Cardiac muscle cell (in vitro differentiated cells and primary cell): ENCODE results near the gene EHMT1. TPM values are rescaled to one million over a fixed set of nuclear protein-coding genes. Genes with fewer than 3 reads are reported as not detected.
"Not testable (repeated sequence)": the region's sequence is repeated elsewhere in the genome, so short reads cannot be mapped to it uniquely, and the experiment has no call there.

Experiments
- DNase-seq, 2 donors: peaks; one replicate each; pipeline versions ENCODE4 v3.0.0 to v3.0.0-alpha.2; 2010 to 2017; ENCODE audit warnings: low read depth in 1 of 2, low spot score in 1 of 2
- H3K27ac ChIP-seq: fragments of 200-600 bp; sonication (generic); 2 replicates; pipeline ENCODE4 v1.5.1; 2016
- H3K27me3 ChIP-seq: fragments of 200-600 bp; sonication (generic); 2 replicates; pipeline ENCODE4 v1.6.0; 2016; ENCODE audit warnings: control low read depth
- H3K36me3 ChIP-seq: fragments of 200-600 bp; sonication (generic); 2 replicates; pipeline ENCODE4 v1.5.1; 2016; ENCODE audit warnings: control low read depth
- H3K4me1 ChIP-seq: fragments of 200-600 bp; sonication (generic); 2 replicates; pipeline ENCODE4 v1.8.1; 2017; ENCODE audit warnings: low read depth, mild to moderate bottlenecking, mixed run types
- H3K4me3 ChIP-seq: fragments of 200-600 bp; sonication (generic); 2 replicates; pipeline ENCODE4 v1.5.1; 2016; ENCODE audit warnings: mild to moderate bottlenecking
- H3K9me3 ChIP-seq: fragments of 200-600 bp; sonication (generic); 2 replicates; pipeline ENCODE4 v1.5.1; 2017; ENCODE audit warnings: low read depth, mild to moderate bottlenecking, control low read depth
- CTCF ChIP-seq: IDR thresholded peaks from 2 replicates; pipeline ENCODE4 v1.5.1; 2012; ENCODE audit warnings: low read depth, mild to moderate bottlenecking, low read length
- polyA plus RNA-seq: library from polyadenylated mRNA; unstranded; fragments of >200 nt; fragmentation: Nextera tagmentation; extraction: Ambion mirVana; gene quantifications from 2 replicates; pipeline ENCODE4 v1.2.1, GENCODE V29; 2016
- total RNA-seq: library from RNA; depleted of rRNA; stranded (reverse); fragments of >200 nt; gene quantifications from 2 replicates; pipeline ENCODE4 v1.2.3, GENCODE V29; 2016

EHMT1 gene
- total and polyA plus RNA-seq, 2 experiments from 2014 or later = 55.5 to 93.8 TPM

GRCh38 chr9:137778914-137779313 is 160.1 kb downstream of the EHMT1 start:
- H3K9me3 ChIP-seq = no peaks in the 10 kb centered on the region
- no peaks in the 10 kb centered on the region for H3K4me1 ChIP-seq
- no peak for TF ChIP-seq CTCF
- no peak overlapping the region for H3K27ac ChIP-seq
- no peak for DNase-seq
- H3K27me3 ChIP-seq = no peaks in the 10 kb centered on the region
- H3K4me3 ChIP-seq = no peak overlapping the region
- H3K36me3 ChIP-seq = peaks cover 44% of the 10 kb centered on the region

- peaks cover 51% of the 10 kb centered on the region for H3K36me3 ChIP-seq
Measured at GRCh38 chr9:137780031-137780430, 161.2 kb downstream of the EHMT1 start.

GRCh38 chr9:137781906-137782585 is 163.2 kb downstream of the EHMT1 start:
- H3K9me3 ChIP-seq = no peaks in the 10 kb centered on the region
- H3K4me3 ChIP-seq = no peak overlapping the region
- H3K27me3 ChIP-seq = no peaks in the 10 kb centered on the region
- no peak for DNase-seq
- H3K27ac ChIP-seq = no peak overlapping the region
- H3K4me1 ChIP-seq = no peaks in the 10 kb centered on the region
- TF ChIP-seq CTCF = no peak
- H3K36me3 ChIP-seq = peaks cover 52% of the 10 kb centered on the region

More at GRCh38 chr9:137780031-137780430, 161.2 kb downstream of the EHMT1 start:
- not testable (repeated sequence) for H3K4me3 ChIP-seq, H3K9me3 ChIP-seq, H3K27ac ChIP-seq, DNase-seq, H3K27me3 ChIP-seq, H3K4me1 ChIP-seq

GRCh38 chr9:137783521-137783920 is 164.7 kb downstream of the EHMT1 start:
- Histone ChIP-seq H3K9me3 (no peaks in the 10 kb centered on the region), H3K27me3 (no peaks in the 10 kb centered on the region), H3K36me3 (peaks cover 37% of the 10 kb centered on the region), H3K4me3 (no peak overlapping the region), H3K4me1 (no peaks in the 10 kb centered on the region), H3K27ac (no peak overlapping the region)
- no peak for TF ChIP-seq CTCF
- no peak for DNase-seq

- no peaks in the 10 kb centered on the region for H3K27me3 ChIP-seq
- DNase-seq = no peak
- no peak overlapping the region for H3K27ac ChIP-seq
- H3K4me1 ChIP-seq = no peaks in the 10 kb centered on the region
- peaks cover 32% of the 10 kb centered on the region for H3K36me3 ChIP-seq
- no peak overlapping the region for H3K4me3 ChIP-seq
- no peaks in the 10 kb centered on the region for H3K9me3 ChIP-seq
- TF ChIP-seq CTCF = no peak
Measured at GRCh38 chr9:137784046-137784445, 165.2 kb downstream of the EHMT1 start.

- Histone ChIP-seq H3K4me3 (no peak overlapping the region), H3K9me3 (no peaks in the 10 kb centered on the region), H3K4me1 (no peaks in the 10 kb centered on the region), H3K27ac (no peak overlapping the region), H3K27me3 (no peaks in the 10 kb centered on the region), H3K36me3 (peaks cover 24% of the 10 kb centered on the region)
- DNase-seq = no peak
- no peak for TF ChIP-seq CTCF
Measured at GRCh38 chr9:137784641-137785513, 166.1 kb downstream of the EHMT1 start.
